ENCODE measurements around the gene C7orf57. TPM values are rescaled to one million over a fixed set of nuclear protein-coding genes. Genes with fewer than 3 reads are reported as not detected.
A peak's percentile ranks its signal among the peaks of the same experiment; 100 is the strongest.

Gene C7orf57
- total and polyA plus RNA-seq, 10 of the 15 experiments (the other 5 are each of a cell fraction or from before 2014, with no cell fraction given), result 0.04 to 0.21 (median 0.10) TPM; not detected in 5

- H4K20me1 ChIP-seq (ENCODE audit: control insufficient read depth, insufficient read depth), result no peaks in the 10 kb centered on the region
- 53% methylated on average over 4 of the region's 4 CpGs for WGBS (ENCODE audit: insufficient coverage, insufficient replicate concordance, low lambda C conversion rate, missing lambda C conversion rate)
- intact Hi-C loops (cut with micrococcal nuclease; ENCODE audit: unreplicated experiment), result no loop called here
- CTCF ChIA-PET, result no interaction called here
- H3K4me3 ChIP-seq, result no peak overlapping the region
- H3K9me3 ChIP-seq (replicated peaks; ENCODE audit: control insufficient read depth, insufficient read depth, low read length), result no peaks in the 10 kb centered on the region
- POLR2A ChIA-PET, result no interaction called here
- H3K36me3 ChIP-seq (ENCODE audit: control insufficient read depth in 2 of 2, insufficient read depth in 2 of 2, low read length in 1 of 2), result no peaks in the 10 kb centered on the region
- H3K9ac ChIP-seq (ENCODE audit: control insufficient read depth, insufficient read depth, low read length), result no peak overlapping the region
- peaks cover 19% of the 10 kb centered on the region for H3K4me1 ChIP-seq (ENCODE audit: control insufficient read depth, insufficient read depth, low read length)
- no TSS peak for BruUV-seq (replicated peaks)
- no peaks in the 10 kb centered on the region for H3K79me2 ChIP-seq (ENCODE audit: control insufficient read depth, insufficient read depth, low read length)
- TF ChIP-seq BCL3 (IDR thresholded peaks at IDR 0.05; ENCODE audit: borderline replicate concordance, insufficient read depth, low read depth, low read length, poor library complexity, severe bottlenecking) (peak; percentile 55), WRNIP1 (IDR thresholded peaks at IDR 0.05; ENCODE audit: borderline replicate concordance, low read depth, low read length) (no peak)
- no peak overlapping the region for H2AFZ ChIP-seq (ENCODE audit: control insufficient read depth, low read depth, low read length)
- no peak overlapping the region for H3K27ac ChIP-seq (ENCODE audit: control insufficient read depth, insufficient read depth)
- SMC1A ChIA-PET (ENCODE audit: uncharacterized antibody, unreplicated experiment), result no interaction called here
- H3K4me2 ChIP-seq (ENCODE audit: control insufficient read depth, insufficient read depth), result no peak overlapping the region
- DNase-seq (ENCODE audit: low read depth, low spot score) (no peak), FAIRE-seq (no peak), ATAC-seq (no peak)
- H3K27me3 ChIP-seq (replicated peaks in 1 of 2; ENCODE audit: control insufficient read depth in 2 of 2, insufficient read depth in 2 of 2, low read length in 1 of 2), result peaks cover 0 to 1% of the 10 kb centered on the region in 2 experiments; a peak in 1 of 4 replicates
- RAD21 ChIA-PET (ENCODE audit: unreplicated experiment), result no interaction called here
- in situ Hi-C loops (cut with MboI), result no loop called here
Measured at GRCh38 chr7:48009954-48010353, 25.4 kb upstream of the C7orf57 start.

GRCh38 chr7:48011323-48011722, 24.0 kb upstream of the C7orf57 start:
- Histone ChIP-seq H4K20me1 (ENCODE audit: control insufficient read depth, insufficient read depth) (no peaks in the 10 kb centered on the region), H3K4me3 (no peak overlapping the region), H3K79me2 (ENCODE audit: control insufficient read depth, insufficient read depth, low read length) (no peaks in the 10 kb centered on the region), H2AFZ (ENCODE audit: control insufficient read depth, low read depth, low read length) (no peak overlapping the region), H3K27me3 (replicated peaks in 1 of 2; ENCODE audit: control insufficient read depth in 2 of 2, insufficient read depth in 2 of 2, low read length in 1 of 2) (peaks cover 0 to 1% of the 10 kb centered on the region in 2 experiments; a peak in 1 of 4 replicates), H3K4me1 (ENCODE audit: control insufficient read depth, insufficient read depth, low read length) (peaks cover 16% of the 10 kb centered on the region), H3K9me3 (replicated peaks; ENCODE audit: control insufficient read depth, insufficient read depth, low read length) (no peaks in the 10 kb centered on the region), H3K4me2 (ENCODE audit: control insufficient read depth, insufficient read depth) (no peak overlapping the region), H3K27ac (ENCODE audit: control insufficient read depth, insufficient read depth) (no peak overlapping the region), H3K36me3 (ENCODE audit: control insufficient read depth in 2 of 2, insufficient read depth in 2 of 2, low read length in 1 of 2) (no peaks in the 10 kb centered on the region), H3K9ac (ENCODE audit: control insufficient read depth, insufficient read depth, low read length) (no peak overlapping the region)
- no peak for FAIRE-seq
- intact Hi-C loops (cut with micrococcal nuclease; ENCODE audit: unreplicated experiment), result no loop called here
- TF ChIP-seq MTA3 (IDR thresholded peaks at IDR 0.05; ENCODE audit: borderline replicate concordance, low read length), result no peak
- TF ChIP-seq JUNB (IDR thresholded peaks at IDR 0.05), result 0 out of 2 replicates have a peak, but pooled peaks have one; percentile 21
- no peak for TF ChIP-seq TCF7 (IDR thresholded peaks at IDR 0.05; ENCODE audit: borderline replicate concordance)
- TF ChIP-seq CREB1 (IDR thresholded peaks at IDR 0.05; ENCODE audit: low read depth), result peak; percentile 37; the same call in 1 of the 2 replicates
- peak; percentile 20; the same call in 1 of the 2 replicates for TF ChIP-seq RELB (IDR thresholded peaks at IDR 0.05; ENCODE audit: low read depth)
- RAD21 ChIA-PET (ENCODE audit: unreplicated experiment), result no interaction called here
- no peak for ATAC-seq
- in situ Hi-C loops (cut with MboI), result no loop called here
- WGBS (ENCODE audit: insufficient coverage, insufficient replicate concordance, low lambda C conversion rate, missing lambda C conversion rate), result 2% methylated on average over 2 of the region's 2 CpGs
- CTCF ChIA-PET, result no interaction called here
- POLR2A ChIA-PET, result no interaction called here
- SMC1A ChIA-PET (ENCODE audit: uncharacterized antibody, unreplicated experiment), result interaction anchor here (1.0 kb wide), 1 partner anchor 74 kb away, joined by 3 read pairs; no protein-coding TSS in a partner anchor
- BruUV-seq (replicated peaks), result no TSS peak
- no peak for DNase-seq (ENCODE audit: low read depth, low spot score)
